H1 (cell line): ENCODE results near the gene ARID5A. TPM values are rescaled to one million over a fixed set of nuclear protein-coding genes. Genes with fewer than 3 reads are reported as not detected.

Source experiments
- CTCF ChIA-PET: fragments of 300-600 bp; sonication (Branson Sonifier 250); formaldehyde crosslinking; loops from one replicate; lab custom pipeline; 2021; ENCODE audit not compliant: partially characterized antibody; lab: Charles Lee
- POLR2A ChIA-PET: fragments of 300-600 bp; sonication (Branson Sonifier 250); formaldehyde crosslinking; loops from one replicate; lab custom pipeline; 2021; ENCODE audit warnings: inconsistent platforms; ENCODE audit not compliant: partially characterized antibody; lab: Charles Lee
- DNase-seq, 2 experiments: peaks; one replicate each; pipeline versions ENCODE4 v3.0.0 to v3.0.0-alpha.2; 2010 to 2022; ENCODE audit warnings: low spot score in 2 of 2, low read depth in 1 of 2, mixed read lengths in 1 of 2
- FAIRE-seq: peaks from 2 replicates; lab custom pipeline; 2011; peaks lifted over from hg19 to GRCh38; lab: Jason Lieb, UNC
- H2AFZ ChIP-seq: 2 replicates; pipeline ENCODE4 v1.8.1; 2012; ENCODE audit warnings: low read length, inconsistent platforms
- H2AK5ac ChIP-seq: 2 replicates; pipeline ENCODE4 v1.6.1; 2013; ENCODE audit warnings: low read depth, low read length
- H2BK120ac ChIP-seq: replicated peaks from 2 replicates; pipeline ENCODE3; 2013; ENCODE audit warnings: low read depth, low read length, inconsistent platforms
- H2BK12ac ChIP-seq: 2 replicates; pipeline ENCODE4 v1.6.1; 2013; ENCODE audit warnings: low read depth, low read length
- H2BK15ac ChIP-seq: 2 replicates; pipeline ENCODE4 v1.6.1; 2013; ENCODE audit warnings: low read length
- H2BK20ac ChIP-seq: 2 replicates; pipeline ENCODE4 v1.6.1; 2013; ENCODE audit warnings: low read length
- H2BK5ac ChIP-seq: 2 replicates; pipeline ENCODE4 v1.6.1; 2013; ENCODE audit warnings: low read depth, low read length
- H3K14ac ChIP-seq: 2 replicates; pipeline ENCODE4 v1.6.1; 2013; ENCODE audit warnings: inconsistent platforms; ENCODE audit not compliant: insufficient read length
- H3K18ac ChIP-seq: 2 replicates; pipeline ENCODE4 v1.6.1; 2013; ENCODE audit warnings: low read length; ENCODE audit errors: extremely low read depth
- H3K23ac ChIP-seq: 2 replicates; pipeline ENCODE4 v1.6.1; 2013; ENCODE audit warnings: inconsistent platforms; ENCODE audit not compliant: insufficient read length
- H3K23me2 ChIP-seq: 2 replicates; pipeline ENCODE4 v1.6.1; 2013; ENCODE audit warnings: low read depth, low read length
- H3K27ac ChIP-seq: 2 replicates; pipeline ENCODE4 v1.6.1; 2011; ENCODE audit warnings: low read depth, low read length, inconsistent platforms
- H3K27me3 ChIP-seq, 4 experiments: replicated peaks in 1 of 4; 1 replicate in 1 of 4; 2 replicates in 3 of 4; pipeline versions ENCODE4 v1.6.1 to v1.8.1; 2011 to 2013; ENCODE audit warnings: low read length in 3 of 4, mild to moderate bottlenecking in 3 of 4, inconsistent platforms in 2 of 4, mixed read lengths in 2 of 4, moderate library complexity in 1 of 4; ENCODE audit not compliant: control insufficient read depth in 3 of 4, insufficient read depth in 3 of 4; ENCODE audit errors: extremely low read depth in 1 of 4
- H3K36me3 ChIP-seq, 4 experiments: 2 replicates each; pipeline versions ENCODE4 v1.6.1 to v1.8.1; 2011 to 2013; ENCODE audit warnings: mild to moderate bottlenecking in 4 of 4, low read length in 3 of 4, moderate library complexity in 2 of 4, control low read depth in 1 of 4, inconsistent platforms in 1 of 4; ENCODE audit not compliant: insufficient read depth in 4 of 4, control insufficient read depth in 2 of 4
- H3K4ac ChIP-seq: replicated peaks from 2 replicates; pipeline ENCODE3; 2013; ENCODE audit warnings: low read length, low read depth, mixed read lengths, inconsistent platforms; ENCODE audit not compliant: insufficient read length
- H3K4me1 ChIP-seq, 4 experiments: replicated peaks in 1 of 4; 1 replicate in 1 of 4; 2 replicates in 3 of 4; pipeline versions ENCODE4 v1.6.1 to v1.8.1; 2011 to 2013; ENCODE audit warnings: low read length in 3 of 4, inconsistent platforms in 2 of 4, mixed read lengths in 1 of 4; ENCODE audit not compliant: insufficient read depth in 4 of 4, control insufficient read depth in 3 of 4
- H3K4me2 ChIP-seq, 2 experiments: 2 replicates each; pipeline versions ENCODE4 v1.6.1 to v1.8.1; 2011 to 2013; ENCODE audit warnings: low read depth in 2 of 2, low read length in 2 of 2, control low read depth in 1 of 2, inconsistent platforms in 1 of 2, mild to moderate bottlenecking in 1 of 2; ENCODE audit not compliant: insufficient read depth in 1 of 2
- H3K4me3 ChIP-seq, 4 experiments: fragments of 200-600, 300-600 bp in 1 of 4; sonication (generic), shearing (Covaris generic), sonication (Bioruptor Twin) in 1 of 4; 2 replicates each; pipeline versions ENCODE4 v1.5.1 to v1.8.1; 2011 to 2016; ENCODE audit warnings: low read length in 4 of 4, low read depth in 3 of 4, control low read depth in 2 of 4, inconsistent platforms in 2 of 4, mild to moderate bottlenecking in 2 of 4, mixed read lengths in 1 of 4, moderate library complexity in 1 of 4; ENCODE audit not compliant: insufficient read depth in 2 of 4; ENCODE audit errors: extremely low read depth in 1 of 4
- H3K56ac ChIP-seq: replicated peaks from 2 replicates; pipeline ENCODE3; 2013; ENCODE audit warnings: low read depth, mild to moderate bottlenecking, mixed read lengths, low read length, inconsistent platforms; ENCODE audit not compliant: insufficient read length
- H3K79me1 ChIP-seq: 2 replicates; pipeline ENCODE4 v1.6.1; 2013; ENCODE audit warnings: low read depth, low read length, control low read depth
- H3K79me2 ChIP-seq, 2 experiments: 2 replicates each; pipeline versions ENCODE4 v1.6.1 to v1.8.1; 2012 to 2013; ENCODE audit warnings: low read length in 2 of 2, mild to moderate bottlenecking in 2 of 2, inconsistent platforms in 1 of 2; ENCODE audit not compliant: insufficient read depth in 2 of 2, control insufficient read depth in 1 of 2
- H3K9ac ChIP-seq, 4 experiments: replicated peaks in 1 of 4; 1 replicate in 1 of 4; 2 replicates in 3 of 4; pipeline versions ENCODE4 v1.6.1 to v1.8.1; 2011 to 2013; ENCODE audit warnings: low read depth in 3 of 4, low read length in 3 of 4, control low read depth in 2 of 4, mild to moderate bottlenecking in 2 of 4, moderate library complexity in 2 of 4, inconsistent platforms in 1 of 4; ENCODE audit errors: extremely low read depth in 1 of 4
- H3K9me3 ChIP-seq, 2 experiments: 2 replicates each; pipeline versions ENCODE4 v1.6.1 to v1.8.1; 2012 to 2013; ENCODE audit warnings: mild to moderate bottlenecking in 2 of 2, moderate library complexity in 2 of 2, control low read depth in 1 of 2, inconsistent platforms in 1 of 2, low read depth in 1 of 2, low read length in 1 of 2, mixed read lengths in 1 of 2; ENCODE audit not compliant: insufficient read depth in 2 of 2
- H4K20me1 ChIP-seq, 2 experiments: replicated peaks in 1 of 2; 2 replicates each; pipeline versions ENCODE3 to v1.8.1; 2011 to 2013; ENCODE audit warnings: inconsistent platforms in 2 of 2, low read length in 2 of 2, mild to moderate bottlenecking in 1 of 2; ENCODE audit not compliant: insufficient read depth in 2 of 2, control insufficient read depth in 1 of 2
- H4K5ac ChIP-seq: 2 replicates; pipeline ENCODE4 v1.6.1; 2013; ENCODE audit warnings: low read length, low read depth, mixed read lengths, inconsistent platforms; ENCODE audit not compliant: insufficient read length
- H4K8ac ChIP-seq: 2 replicates; pipeline ENCODE4 v1.8.0; 2013; ENCODE audit warnings: mild to moderate bottlenecking, moderate library complexity, low read length, inconsistent platforms; ENCODE audit not compliant: insufficient read depth; ENCODE audit errors: extremely low read depth
- H4K91ac ChIP-seq: replicated peaks from 2 replicates; pipeline ENCODE3; 2013; ENCODE audit warnings: low read length, mixed read lengths, inconsistent platforms; ENCODE audit not compliant: insufficient read length
- RAD21 ChIP-seq, 2 experiments: IDR thresholded peaks in 1 of 2; conservative IDR thresholded peaks in 1 of 2; 2 replicates each; pipeline ENCODE4 v1.6.1; 2011; ENCODE audit warnings: low read depth in 2 of 2, low read length in 2 of 2, improper control_type of control experiment in 1 of 2, inconsistent platforms in 1 of 2, mild to moderate bottlenecking in 1 of 2, moderate library complexity in 1 of 2
- TAF7 ChIP-seq: optimal IDR thresholded peaks from 2 replicates; pipeline ENCODE3; 2011; ENCODE audit warnings: low read depth, mild to moderate bottlenecking, inconsistent platforms, low read length, moderate library complexity, borderline replicate concordance
- YY1 ChIP-seq: IDR thresholded peaks from 2 replicates; pipeline ENCODE4 v1.6.1; 2011; ENCODE audit warnings: low read depth, mild to moderate bottlenecking, low read length
- WGBS, 2 experiments: shearing (Covaris generic) in 1 of 2; methylation state at CpG; one replicate each; pipeline versions ENCODE4 v1.1.6 to v1.1.7; 2013 to 2015; ENCODE audit warnings: low lambda C conversion rate in 2 of 2, mixed read lengths in 2 of 2, inconsistent platforms in 1 of 2, low coverage in 1 of 2, missing lambda C conversion rate in 1 of 2; ENCODE audit not compliant: insufficient replicate concordance in 2 of 2, insufficient coverage in 1 of 2, insufficient read length in 1 of 2; ENCODE audit errors: extremely low coverage in 1 of 2, missing lambda C conversion rate in 1 of 2; 5-methylcytosine and 5-hydroxymethylcytosine counted together
- polyA plus RNA-seq, 7 experiments: library from polyadenylated mRNA; depleted of rRNA in 3 of 7; stranded (reverse) in 5 of 7; unstranded in 2 of 7; fragments of >200 nt in 5 of 7; fragments of 200-250 nt in 2 of 7; gene quantifications; 1 replicate in 5 of 7; 2 replicates in 1 of 7; 4 replicates in 1 of 7; pipeline versions ENCODE4 v1.2.1 to v1.2.3, GENCODE V29; 2011 to 2013; ENCODE audit warnings: missing spikeins in 2 of 7, mixed read lengths in 2 of 7
- total RNA-seq: library from RNA; stranded (reverse); fragmentation: NEBNext Ultra II Directional; extraction: Animal tissue kit (Norgen Biotek cat#: 25700); gene quantifications from 2 replicates; pipeline ENCODE4 v1.2.1, GENCODE V29; 2021
- TF ChIP-seq, protein P1 (sequence below), 3 experiments: IDR thresholded peaks; 1 replicate in 2 of 3; 2 replicates in 1 of 3; pipeline versions ENCODE4 v1.5.1 to v1.6.1; 2011; ENCODE audit warnings: low read length in 3 of 3, mild to moderate bottlenecking in 3 of 3, inconsistent platforms in 2 of 3, low read depth in 1 of 3, moderate library complexity in 1 of 3; ENCODE audit not compliant: insufficient read depth in 1 of 3; ENCODE audit errors: control extremely low read depth in 1 of 3

ARID5A gene
- total and polyA plus RNA-seq, 2 of the 8 experiments (the other 6 are each of a cell fraction or from before 2014, with no cell fraction given), result 3.3 to 5.3 TPM

DNA sequence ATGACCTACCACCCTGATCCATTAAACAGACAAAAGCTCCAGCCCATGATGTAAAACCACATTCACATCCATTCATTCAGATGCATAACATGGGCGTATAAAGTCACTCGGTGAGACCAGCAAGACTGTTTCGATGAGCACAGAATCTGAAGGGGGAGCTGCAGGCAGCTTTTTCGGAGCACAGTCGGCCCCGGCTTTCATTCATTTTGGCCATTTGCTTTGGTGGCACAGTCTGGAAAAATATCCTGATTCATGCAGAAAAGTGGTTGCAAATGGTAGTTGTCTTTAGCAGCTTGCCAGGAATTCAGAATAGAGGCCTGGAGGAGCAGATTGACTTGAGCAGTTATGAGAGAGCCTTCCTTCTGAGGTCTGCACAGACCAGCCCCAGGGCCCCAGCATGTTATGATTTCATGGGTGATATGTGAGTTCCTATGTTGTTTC, 11.2 kb downstream of the ARID5A start:
- CTCF ChIA-PET, result interaction anchor here (0.6 to 13.1 kb wide), 15 partner anchors 10 to 1282 kb away, joined by 3 to 361 read pairs (median 5); partner anchors contain the start of gene ARID5A
- Histone ChIP-seq H3K4me2 (peak overlapping the region; percentile 63), H3K9me3 (peaks cover 0 to 5% of the 10 kb centered on the region in 2 experiments; a peak in 1 of 4 replicates), H3K14ac (no peak overlapping the region), H4K8ac (no peak overlapping the region), H2BK12ac (0 out of 2 replicates have a peak overlapping the region, but pooled peaks have one; percentile 44), H3K23me2 (0 out of 2 replicates have a peak, but pooled peaks cover 1% of the 10 kb centered on the region), H2BK120ac (no peak overlapping the region), H3K79me2 (no peaks in the 10 kb centered on the region), H3K36me3 (no peaks in the 10 kb centered on the region)
- no peak; the same call in 1 of the 2 replicates for TF ChIP-seq YY1
- TF ChIP-seq, protein P1, sequence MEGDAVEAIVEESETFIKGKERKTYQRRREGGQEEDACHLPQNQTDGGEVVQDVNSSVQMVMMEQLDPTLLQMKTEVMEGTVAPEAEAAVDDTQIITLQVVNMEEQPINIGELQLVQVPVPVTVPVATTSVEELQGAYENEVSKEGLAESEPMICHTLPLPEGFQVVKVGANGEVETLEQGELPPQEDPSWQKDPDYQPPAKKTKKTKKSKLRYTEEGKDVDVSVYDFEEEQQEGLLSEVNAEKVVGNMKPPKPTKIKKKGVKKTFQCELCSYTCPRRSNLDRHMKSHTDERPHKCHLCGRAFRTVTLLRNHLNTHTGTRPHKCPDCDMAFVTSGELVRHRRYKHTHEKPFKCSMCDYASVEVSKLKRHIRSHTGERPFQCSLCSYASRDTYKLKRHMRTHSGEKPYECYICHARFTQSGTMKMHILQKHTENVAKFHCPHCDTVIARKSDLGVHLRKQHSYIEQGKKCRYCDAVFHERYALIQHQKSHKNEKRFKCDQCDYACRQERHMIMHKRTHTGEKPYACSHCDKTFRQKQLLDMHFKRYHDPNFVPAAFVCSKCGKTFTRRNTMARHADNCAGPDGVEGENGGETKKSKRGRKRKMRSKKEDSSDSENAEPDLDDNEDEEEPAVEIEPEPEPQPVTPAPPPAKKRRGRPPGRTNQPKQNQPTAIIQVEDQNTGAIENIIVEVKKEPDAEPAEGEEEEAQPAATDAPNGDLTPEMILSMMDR (IDR thresholded peaks at IDR 0.05; ENCODE audit: control extremely low read depth in 1 of 3, insufficient read depth in 1 of 3, low read depth in 1 of 3, low read length in 3 of 3), result peak in 1 of 3 experiments; percentile 28; a peak in 2 of 4 replicates
- TF ChIP-seq RAD21 (IDR thresholded peaks at IDR 0.05 in 1 of 2, conservative IDR thresholded peaks at IDR 0.05 in 1 of 2; ENCODE audit: low read depth in 2 of 2, low read length in 2 of 2), result peak; percentile 8 to 31; a peak in 1 of 4 replicates
- TF ChIP-seq TAF7, result peak; percentile 3
- TF ChIP-seq, all 59 proteins: peak for 3
- Histone ChIP-seq H2BK15ac (no peak overlapping the region), H3K18ac (no peak overlapping the region), H3K56ac (no peak overlapping the region), H3K4me1 (peaks cover 2 to 20% (median 5%) of the 10 kb centered on the region in 4 experiments; a peak in 6 of 7 replicates), H4K20me1 (peaks cover 0 to 2% of the 10 kb centered on the region in 2 experiments), H4K5ac (no peak overlapping the region), H2BK5ac (no peak overlapping the region), H2BK20ac (no peak overlapping the region), H3K4ac (no peak overlapping the region), H3K27ac (no peak overlapping the region), H3K79me1 (no peaks in the 10 kb centered on the region), H4K91ac (no peak overlapping the region), H3K4me3 (peak overlapping the region in 1 of 4 experiments; percentile 38; a peak in 4 of 8 replicates), H3K9ac (no peak overlapping the region), H2AFZ (no peak overlapping the region), H3K23ac (no peak overlapping the region), H2AK5ac (no peak overlapping the region), H3K27me3 (peaks cover 0 to 2% (median 0%) of the 10 kb centered on the region in 4 experiments; a peak in 3 of 7 replicates)
- DNase-seq (peak in 1 of 2 experiments; percentile 52), FAIRE-seq (no peak)
- POLR2A ChIA-PET, result interaction anchor here (1.1 to 5.4 kb wide), 3 partner anchors 9 to 15 kb away, joined by 4 to 33 read pairs (median 5); partner anchors contain the start of gene ARID5A
- WGBS, 2 experiments, result 38% methylated on average over 6 of the region's 6 CpGs; no CpG with 5 or more reads in 1 of the 2 experiments
